Uterus (tissue), 4 donors: ENCODE data around the gene TPCN1. TPM values are rescaled to one million over a fixed set of nuclear protein-coding genes. Genes with fewer than 3 reads are reported as not detected.
A peak's percentile ranks its signal among the peaks of the same experiment; 100 is the strongest.

Source experiments
- DNase-seq, 2 donors: peaks; one replicate each; pipeline ENCODE4 v3.0.0-alpha.2; 2019 to 2020
- H3K27ac ChIP-seq, 2 donors: fragments of 200-600 bp; sonication (generic); 1 replicate in 1 of 2; 2 replicates in 1 of 2; pipeline ENCODE4 v1.5.1; 2016 to 2018
- H3K27me3 ChIP-seq, 2 donors: fragments of 200-600 bp; sonication (generic); one replicate each; pipeline ENCODE4 v1.5.1; 2018 to 2019; ENCODE audit warnings: control low read depth in 1 of 2
- H3K36me3 ChIP-seq, 2 donors: fragments of 200-600 bp; sonication (generic); one replicate each; pipeline ENCODE4 v1.5.1; 2019; ENCODE audit warnings: control low read depth in 1 of 2
- H3K4me1 ChIP-seq, 2 donors: fragments of 200-600 bp; sonication (generic); one replicate each; pipeline ENCODE4 v1.5.1; 2018 to 2019; ENCODE audit warnings: control low read depth in 1 of 2
- H3K4me3 ChIP-seq, 2 donors: fragments of 200-600 bp; sonication (generic); 1 replicate in 1 of 2; 2 replicates in 1 of 2; pipeline ENCODE4 v1.5.1; 2018 to 2019; ENCODE audit warnings: mild to moderate bottlenecking in 1 of 2
- H3K9me3 ChIP-seq, 2 donors: fragments of 200-600 bp; sonication (generic); one replicate each; pipeline ENCODE4 v1.5.1; 2019; ENCODE audit warnings: control low read depth in 1 of 2
- POLR2A ChIP-seq, 2 donors: fragments of 450-650 bp; IDR thresholded peaks; one replicate each; pipeline ENCODE4 v1.6.1; 2016; ENCODE audit warnings: antibody characterized with exemption in 2 of 2, mild to moderate bottlenecking in 1 of 2, moderate library complexity in 1 of 2
- intact Hi-C: fragments of 100-400 bp; cut with DNase I; formaldehyde crosslinking; loops from one replicate; pipeline ENCODE4 v1.15.1; 2023; ENCODE audit warnings: low total_unique reads
- total RNA-seq, 4 donors: library from RNA; depleted of rRNA in 3 of 4; stranded (reverse); fragments of >200 nt in 3 of 4; gene quantifications; one replicate each; pipeline versions ENCODE4 v1.1.0 to v1.2.4, GENCODE V29; 2014 to 2023
- TF ChIP-seq, protein P1 (sequence below), 4 experiments: fragments of 200-600 bp in 2 of 4; fragments of 450-650 bp in 2 of 4; sonication (generic) in 2 of 4; IDR thresholded peaks; one replicate each; pipeline ENCODE4 v1.5.1; 2016 to 2019; ENCODE audit warnings: antibody characterized with exemption in 4 of 4, mild to moderate bottlenecking in 2 of 4, moderate library complexity in 1 of 4
- donor health status: DM: yes; HTN: yes; CAD: no.

Gene TPCN1
- total RNA-seq, 4 donors from 2014 or later = 21.4 to 79.8 (median 52.9) TPM

DNA sequence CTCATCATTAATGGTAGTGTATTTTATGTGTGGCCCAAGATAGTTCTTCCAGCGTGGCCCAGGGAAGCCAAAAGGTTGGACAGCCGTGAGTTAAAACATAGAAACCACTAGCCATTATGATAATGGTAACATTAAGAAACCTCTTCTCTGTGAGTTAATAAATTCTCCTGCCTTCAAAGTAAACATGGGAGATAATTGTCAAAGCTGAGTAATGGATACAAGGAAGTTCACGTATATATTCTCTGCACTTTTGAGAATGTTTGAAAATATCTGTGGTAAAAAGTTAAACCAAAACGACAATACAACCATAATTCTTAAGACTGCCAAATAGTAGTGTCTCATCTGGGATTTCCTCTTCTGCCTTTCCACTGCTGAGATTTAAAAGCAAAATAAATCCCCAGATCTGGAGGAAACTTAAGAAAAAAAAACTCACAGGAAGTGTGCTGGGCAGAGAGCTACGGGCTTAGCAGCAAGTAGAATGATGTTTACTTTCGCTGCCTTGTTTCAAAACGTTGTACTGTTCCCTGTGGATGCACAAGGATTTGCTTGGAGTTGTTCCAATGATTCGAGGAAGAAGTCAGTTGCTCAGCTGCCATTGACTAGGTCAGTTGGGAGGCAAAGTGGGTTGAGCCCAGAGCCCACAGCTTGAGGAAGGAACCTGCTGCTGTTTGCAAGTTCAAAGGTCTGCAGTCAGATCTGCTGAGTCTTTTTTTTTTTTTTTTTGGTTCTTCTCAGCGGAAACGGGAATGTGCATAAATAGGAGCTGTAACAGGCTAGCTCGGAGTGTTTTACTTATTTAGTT lies 1.7 kb downstream of the TPCN1 start:
- intact Hi-C loops = no loop called here
- TF ChIP-seq POLR2A (IDR thresholded peaks at IDR 0.05) = peak in 1 of 2 donors; percentile 9
- TF ChIP-seq, protein P1, sequence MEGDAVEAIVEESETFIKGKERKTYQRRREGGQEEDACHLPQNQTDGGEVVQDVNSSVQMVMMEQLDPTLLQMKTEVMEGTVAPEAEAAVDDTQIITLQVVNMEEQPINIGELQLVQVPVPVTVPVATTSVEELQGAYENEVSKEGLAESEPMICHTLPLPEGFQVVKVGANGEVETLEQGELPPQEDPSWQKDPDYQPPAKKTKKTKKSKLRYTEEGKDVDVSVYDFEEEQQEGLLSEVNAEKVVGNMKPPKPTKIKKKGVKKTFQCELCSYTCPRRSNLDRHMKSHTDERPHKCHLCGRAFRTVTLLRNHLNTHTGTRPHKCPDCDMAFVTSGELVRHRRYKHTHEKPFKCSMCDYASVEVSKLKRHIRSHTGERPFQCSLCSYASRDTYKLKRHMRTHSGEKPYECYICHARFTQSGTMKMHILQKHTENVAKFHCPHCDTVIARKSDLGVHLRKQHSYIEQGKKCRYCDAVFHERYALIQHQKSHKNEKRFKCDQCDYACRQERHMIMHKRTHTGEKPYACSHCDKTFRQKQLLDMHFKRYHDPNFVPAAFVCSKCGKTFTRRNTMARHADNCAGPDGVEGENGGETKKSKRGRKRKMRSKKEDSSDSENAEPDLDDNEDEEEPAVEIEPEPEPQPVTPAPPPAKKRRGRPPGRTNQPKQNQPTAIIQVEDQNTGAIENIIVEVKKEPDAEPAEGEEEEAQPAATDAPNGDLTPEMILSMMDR (IDR thresholded peaks at IDR 0.05) = no peak
- Histone ChIP-seq H3K27ac (peak overlapping the region; percentile 91 to 94), H3K36me3 (no peaks in the 10 kb centered on the region), H3K4me3 (peak overlapping the region; percentile 87 to 92), H3K9me3 (no peaks in the 10 kb centered on the region), H3K27me3 (no peaks in the 10 kb centered on the region), H3K4me1 (peaks cover 0 to 8% of the 10 kb centered on the region in 2 donors)
- DNase-seq = peak; percentile 54 to 77

DNA sequence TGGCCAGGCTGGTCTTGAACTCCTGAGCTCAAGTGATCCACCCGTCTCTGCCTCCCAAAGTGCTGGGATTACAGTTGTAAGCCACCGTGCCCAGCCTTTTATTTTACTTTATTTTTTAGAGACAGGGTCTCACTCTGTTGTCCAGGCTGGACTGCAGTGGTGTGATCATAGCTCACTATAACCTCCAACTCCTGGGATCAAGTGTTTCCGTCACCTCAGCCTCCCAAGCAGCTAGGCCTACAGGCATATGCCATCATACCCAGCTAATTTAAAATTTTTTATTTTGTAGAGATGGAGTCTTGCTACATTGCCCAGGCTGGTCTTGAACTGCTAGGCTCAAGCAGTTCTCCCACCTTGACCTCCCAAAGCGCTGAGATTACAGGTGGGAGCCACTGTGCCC lies 3.7 kb downstream of the TPCN1 start:
- Histone ChIP-seq H3K36me3 (no peaks in the 10 kb centered on the region), H3K27me3 (no peaks in the 10 kb centered on the region), H3K27ac (peak overlapping the region in 1 of 2 donors; percentile 11), H3K4me1 (peaks cover 0 to 8% of the 10 kb centered on the region in 2 donors), H3K9me3 (no peaks in the 10 kb centered on the region), H3K4me3 (no peak overlapping the region)
- no peak for DNase-seq
- no peak for TF ChIP-seq POLR2A (IDR thresholded peaks at IDR 0.05)
- TF ChIP-seq, protein P1 (IDR thresholded peaks at IDR 0.05) = no peak
- intact Hi-C loops = no loop called here

DNA sequence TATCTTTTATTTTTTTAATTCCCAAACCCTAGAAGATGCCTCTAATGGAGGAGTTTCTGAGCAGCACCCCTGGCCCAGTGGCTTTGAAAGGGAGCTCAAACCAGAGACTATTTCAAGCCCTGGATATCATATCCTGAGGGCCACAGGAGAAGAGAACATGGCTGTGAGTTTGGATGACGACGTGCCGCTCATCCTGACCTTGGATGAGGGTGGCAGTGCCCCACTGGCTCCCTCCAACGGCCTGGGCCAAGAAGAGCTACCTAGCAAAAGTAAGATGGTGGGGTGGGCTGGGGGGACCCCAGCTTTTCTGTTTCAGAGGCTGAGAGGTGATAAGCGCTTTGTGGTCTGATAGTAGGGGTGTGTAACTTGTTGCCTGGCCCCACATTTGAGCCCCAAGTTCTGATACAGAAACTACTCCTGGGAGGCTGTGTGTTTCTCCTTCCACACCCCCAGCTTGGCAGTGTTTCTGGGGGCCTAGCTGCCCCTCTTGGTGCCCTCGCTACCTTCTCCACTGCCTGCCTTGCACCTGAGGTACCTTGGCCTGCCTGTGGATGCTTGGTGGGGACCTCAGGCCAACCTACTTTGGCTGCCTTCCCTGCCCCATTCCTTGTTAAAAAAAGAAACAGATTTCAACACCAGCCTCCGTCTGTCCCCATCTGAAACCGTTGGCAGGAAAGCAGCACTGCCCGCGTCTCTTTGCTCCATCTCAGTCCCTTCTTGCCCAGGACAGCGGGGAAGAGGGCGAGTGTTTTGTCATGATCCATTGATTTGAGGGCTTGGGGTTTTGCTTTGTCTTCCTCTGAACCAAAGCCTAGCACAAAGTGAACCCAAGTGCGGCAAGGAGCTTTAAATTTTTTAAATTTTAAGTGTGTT lies 5.7 kb downstream of the TPCN1 start:
- no peaks in the 10 kb centered on the region for H3K36me3 ChIP-seq
- DNase-seq = no peak
- TF ChIP-seq, protein P1 (IDR thresholded peaks at IDR 0.05) = no peak
- TF ChIP-seq POLR2A (IDR thresholded peaks at IDR 0.05) = no peak
- intact Hi-C loops = no loop called here
- peaks cover 0 to 7% of the 10 kb centered on the region in 2 donors for H3K4me1 ChIP-seq
- H3K4me3 ChIP-seq = no peak overlapping the region
- H3K27me3 ChIP-seq = no peaks in the 10 kb centered on the region
- peak overlapping the region in 1 of 2 donors; percentile 5 for H3K27ac ChIP-seq
- H3K9me3 ChIP-seq = no peaks in the 10 kb centered on the region

DNA sequence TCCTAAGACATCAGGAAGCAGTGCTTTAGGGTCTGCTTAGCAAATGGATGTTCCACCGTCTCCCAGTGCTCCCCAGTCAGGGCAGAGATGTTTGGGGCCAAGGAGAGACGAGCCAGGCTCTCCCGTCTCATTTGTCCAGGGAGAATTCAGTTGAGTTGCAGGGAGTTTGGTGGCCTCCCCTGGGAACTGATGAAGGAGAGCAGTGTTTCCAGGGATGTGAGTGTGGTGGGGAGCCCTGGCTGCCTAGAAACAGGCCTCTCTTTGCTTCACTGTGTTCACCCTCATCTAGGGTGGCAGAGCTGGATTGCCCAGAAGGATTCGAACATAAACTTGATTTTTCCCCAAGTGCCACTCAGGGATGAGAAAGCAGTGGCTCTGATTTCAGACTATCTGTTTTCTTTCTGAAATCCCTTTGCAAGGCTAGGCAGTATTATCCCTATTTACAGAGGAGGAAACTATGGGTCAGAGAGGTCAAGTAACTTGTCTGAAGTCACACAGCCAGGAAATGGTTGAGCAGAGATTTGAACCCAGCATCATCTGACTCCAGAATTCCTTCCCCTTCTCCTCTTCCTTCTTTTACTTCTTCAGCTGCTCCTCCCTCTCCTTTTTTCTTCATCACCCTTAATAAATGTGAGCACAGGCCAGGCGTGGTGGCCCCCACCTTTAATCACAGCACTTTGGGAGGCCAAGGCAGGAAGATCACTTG lies 6.6 kb downstream of the TPCN1 start:
- TF ChIP-seq, protein P1 (IDR thresholded peaks at IDR 0.05) = no peak
- no peak for TF ChIP-seq POLR2A (IDR thresholded peaks at IDR 0.05)
- Histone ChIP-seq H3K27ac (peak overlapping the region in 1 of 2 donors; percentile 5), H3K9me3 (no peaks in the 10 kb centered on the region), H3K27me3 (no peaks in the 10 kb centered on the region), H3K4me3 (no peak overlapping the region), H3K4me1 (no peaks in the 10 kb centered on the region), H3K36me3 (no peaks in the 10 kb centered on the region)
- no peak for DNase-seq
- intact Hi-C loops = no loop called here
